ENCODE results near the gene TAL1. TPM values are rescaled to one million over a fixed set of nuclear protein-coding genes. Genes with fewer than 3 reads are reported as not detected.

The TAL1 gene
- polyA plus RNA-seq, 1 donor, result 2.2 TPM

GRCh38 chr1:47188791-47189785 is 42.9 kb downstream of the TAL1 start:
- Histone ChIP-seq H3K9me3 (ENCODE audit: control insufficient read depth, low read depth, low read length) (peaks cover 4% of the 10 kb centered on the region), H3K4me3 (ENCODE audit: low read length) (peak overlapping the region; percentile 1), H3K27me3 (ENCODE audit: control insufficient read depth, insufficient read depth, low read length) (no peaks in the 10 kb centered on the region), H3K36me3 (ENCODE audit: control insufficient read depth, insufficient read depth, low read length) (no peaks in the 10 kb centered on the region), H3K4me1 (ENCODE audit: control insufficient read depth, insufficient read depth, low read length) (peaks cover 76% of the 10 kb centered on the region), H3K27ac (ENCODE audit: low read length) (peak overlapping the region; percentile 68)
- WGBS (ENCODE audit: insufficient coverage, low lambda C conversion rate), result no CpG with 5 or more reads among the region's 7 CpGs
- DNase-seq, result no peak

- Histone ChIP-seq H3K27ac (ENCODE audit: low read length) (peak overlapping the region; percentile 53), H3K27me3 (ENCODE audit: control insufficient read depth, insufficient read depth, low read length) (no peaks in the 10 kb centered on the region), H3K9me3 (ENCODE audit: control insufficient read depth, low read depth, low read length) (peaks cover 4% of the 10 kb centered on the region), H3K4me1 (ENCODE audit: control insufficient read depth, insufficient read depth, low read length) (peaks cover 73% of the 10 kb centered on the region), H3K36me3 (ENCODE audit: control insufficient read depth, insufficient read depth, low read length) (no peaks in the 10 kb centered on the region), H3K4me3 (ENCODE audit: low read length) (peak overlapping the region; percentile 5)
- WGBS (ENCODE audit: insufficient coverage, low lambda C conversion rate), result 100% methylated on average over 2 of the region's 2 CpGs
- no peak for DNase-seq
These were observed 44.1 kb downstream of the TAL1 start for GRCh38 chr1:47187926-47188250.

- DNase-seq, result peak; percentile 81 to 86
- 83% methylated on average over 1 of the region's 12 CpGs for WGBS (ENCODE audit: insufficient coverage, low lambda C conversion rate)
- Histone ChIP-seq H3K27me3 (ENCODE audit: control insufficient read depth, insufficient read depth, low read length) (no peaks in the 10 kb centered on the region), H3K4me1 (ENCODE audit: control insufficient read depth, insufficient read depth, low read length) (peaks cover 69% of the 10 kb centered on the region), H3K9me3 (ENCODE audit: control insufficient read depth, low read depth, low read length) (peaks cover 4% of the 10 kb centered on the region), H3K36me3 (ENCODE audit: control insufficient read depth, insufficient read depth, low read length) (no peaks in the 10 kb centered on the region), H3K27ac (ENCODE audit: low read length) (peak overlapping the region; percentile 53), H3K4me3 (ENCODE audit: low read length) (peak overlapping the region; percentile 5)
These were observed 44.6 kb downstream of the TAL1 start for GRCh38 chr1:47187231-47187925.

GRCh38 chr1:47186267-47187185 is 45.5 kb downstream of the TAL1 start:
- peaks cover 4% of the 10 kb centered on the region for H3K9me3 ChIP-seq (ENCODE audit: control insufficient read depth, low read depth, low read length)
- H3K27me3 ChIP-seq (ENCODE audit: control insufficient read depth, insufficient read depth, low read length), result no peaks in the 10 kb centered on the region
- no CpG with 5 or more reads among the region's 13 CpGs for WGBS (ENCODE audit: insufficient coverage, low lambda C conversion rate)
- DNase-seq, result peak; percentile 56 to 62
- peak overlapping the region; percentile 53 for H3K27ac ChIP-seq (ENCODE audit: low read length)
- H3K36me3 ChIP-seq (ENCODE audit: control insufficient read depth, insufficient read depth, low read length), result no peaks in the 10 kb centered on the region
- H3K4me1 ChIP-seq (ENCODE audit: control insufficient read depth, insufficient read depth, low read length), result peaks cover 65% of the 10 kb centered on the region
- H3K4me3 ChIP-seq (ENCODE audit: low read length), result no peak overlapping the region

GRCh38 chr1:47184822-47185677 is 47.0 kb downstream of the TAL1 start:
- H3K27me3 ChIP-seq (ENCODE audit: control insufficient read depth, insufficient read depth, low read length), result no peaks in the 10 kb centered on the region
- no peak overlapping the region for H3K4me3 ChIP-seq (ENCODE audit: low read length)
- H3K27ac ChIP-seq (ENCODE audit: low read length), result no peak overlapping the region
- no peak for DNase-seq
- WGBS (ENCODE audit: insufficient coverage, low lambda C conversion rate), result no CpG with 5 or more reads among the region's 14 CpGs
- no peaks in the 10 kb centered on the region for H3K36me3 ChIP-seq (ENCODE audit: control insufficient read depth, insufficient read depth, low read length)
- H3K4me1 ChIP-seq (ENCODE audit: control insufficient read depth, insufficient read depth, low read length), result peaks cover 65% of the 10 kb centered on the region
- peaks cover 4% of the 10 kb centered on the region for H3K9me3 ChIP-seq (ENCODE audit: control insufficient read depth, low read depth, low read length)

GRCh38 chr1:47184090-47184821 is 47.8 kb downstream of the TAL1 start:
- Histone ChIP-seq H3K4me1 (ENCODE audit: control insufficient read depth, insufficient read depth, low read length) (peaks cover 65% of the 10 kb centered on the region), H3K4me3 (ENCODE audit: low read length) (no peak overlapping the region), H3K9me3 (ENCODE audit: control insufficient read depth, low read depth, low read length) (peaks cover 4% of the 10 kb centered on the region), H3K27me3 (ENCODE audit: control insufficient read depth, insufficient read depth, low read length) (no peaks in the 10 kb centered on the region), H3K27ac (ENCODE audit: low read length) (no peak overlapping the region), H3K36me3 (ENCODE audit: control insufficient read depth, insufficient read depth, low read length) (no peaks in the 10 kb centered on the region)
- 100% methylated on average over 1 of the region's 5 CpGs for WGBS (ENCODE audit: insufficient coverage, low lambda C conversion rate)
- no peak for DNase-seq

GRCh38 chr1:47183308-47184089 is 48.5 kb downstream of the TAL1 start:
- no peaks in the 10 kb centered on the region for H3K27me3 ChIP-seq (ENCODE audit: control insufficient read depth, insufficient read depth, low read length)
- peaks cover 63% of the 10 kb centered on the region for H3K4me1 ChIP-seq (ENCODE audit: control insufficient read depth, insufficient read depth, low read length)
- H3K9me3 ChIP-seq (ENCODE audit: control insufficient read depth, low read depth, low read length), result peaks cover 4% of the 10 kb centered on the region
- no peak for DNase-seq
- H3K4me3 ChIP-seq (ENCODE audit: low read length), result no peak overlapping the region
- H3K36me3 ChIP-seq (ENCODE audit: control insufficient read depth, insufficient read depth, low read length), result no peaks in the 10 kb centered on the region
- no CpG with 5 or more reads among the region's 11 CpGs for WGBS (ENCODE audit: insufficient coverage, low lambda C conversion rate)
- no peak overlapping the region for H3K27ac ChIP-seq (ENCODE audit: low read length)

- H3K4me1 ChIP-seq (ENCODE audit: control insufficient read depth, insufficient read depth, low read length), result peaks cover 58% of the 10 kb centered on the region
- WGBS (ENCODE audit: insufficient coverage, low lambda C conversion rate), result no CpG with 5 or more reads among the region's 7 CpGs
- H3K36me3 ChIP-seq (ENCODE audit: control insufficient read depth, insufficient read depth, low read length), result no peaks in the 10 kb centered on the region
- no peaks in the 10 kb centered on the region for H3K27me3 ChIP-seq (ENCODE audit: control insufficient read depth, insufficient read depth, low read length)
- no peak for DNase-seq
- peak overlapping the region; percentile 76 for H3K27ac ChIP-seq (ENCODE audit: low read length)
- H3K4me3 ChIP-seq (ENCODE audit: low read length), result no peak overlapping the region
- H3K9me3 ChIP-seq (ENCODE audit: control insufficient read depth, low read depth, low read length), result peaks cover 4% of the 10 kb centered on the region
These were observed 49.3 kb downstream of the TAL1 start for GRCh38 chr1:47182676-47183235.
